GM12878 (cell line): ENCODE measurements around the gene BMPR1B. TPM values are rescaled to one million over a fixed set of nuclear protein-coding genes. Genes with fewer than 3 reads are reported as not detected.

Experiments used
- ATAC-seq: fragments of 200-7000 bp; cut with Tn5 transposase; 3 replicates; pipeline ENCODE4 v1.9.1; 2020; ENCODE audit warnings: mild to moderate bottlenecking, moderate library complexity
- BruUV-seq: library from RNA; stranded (reverse); fragments of 400-500 nt; replicated peaks from 2 replicates; lab custom pipeline; 2021; lab: Mats Ljungman, UMichigan
- CTCF ChIA-PET: fragments of 300-600 bp; sonication (Branson Sonifier 250); formaldehyde crosslinking; extraction: SDS; loops from one replicate; lab custom pipeline; 2021; ENCODE audit warnings: inconsistent platforms; lab: Yijun Ruan, JAX
- POLR2A ChIA-PET: fragments of 350-600 bp; formaldehyde crosslinking; extraction: SDS; loops from one replicate; lab custom pipeline; 2021; ENCODE audit warnings: inconsistent platforms; lab: Charles Lee
- RAD21 ChIA-PET: fragments of 300-600 bp; sonication (Branson Sonifier 250); formaldehyde crosslinking; loops from one replicate; lab custom pipeline; 2023; ENCODE audit warnings: antibody characterized with exemption; ENCODE audit not compliant: unreplicated experiment; lab: Charles Lee
- SMC1A ChIA-PET: fragments of 300-600 bp; sonication (Branson Sonifier 250); formaldehyde crosslinking; loops from one replicate; lab custom pipeline; 2023; ENCODE audit not compliant: unreplicated experiment, uncharacterized antibody; lab: Charles Lee
- DNase-seq: peaks from one replicate; pipeline ENCODE4 v3.0.0-alpha.2; 2011; ENCODE audit warnings: low read depth, low spot score
- FAIRE-seq: peaks from 3 replicates; lab custom pipeline; 2011; peaks lifted over from hg19 to GRCh38; lab: Jason Lieb, UNC
- H2AFZ ChIP-seq: 2 replicates; pipeline ENCODE4 v1.6.0; 2011; ENCODE audit warnings: low read depth, low read length, control low read depth; ENCODE audit not compliant: control insufficient read depth
- H3K27ac ChIP-seq: 2 replicates; pipeline ENCODE4 v1.5.1; 2011; ENCODE audit warnings: control low read depth; ENCODE audit not compliant: control insufficient read depth, insufficient read depth
- H3K27me3 ChIP-seq, 2 experiments: replicated peaks in 1 of 2; 2 replicates each; pipeline versions ENCODE4 v1.6.0 to v1.6.1; 2011; ENCODE audit warnings: low read length in 1 of 2; ENCODE audit not compliant: control insufficient read depth in 2 of 2, insufficient read depth in 2 of 2
- H3K36me3 ChIP-seq, 2 experiments: 2 replicates each; pipeline ENCODE4 v1.5.1; 2011; ENCODE audit warnings: low read length in 1 of 2; ENCODE audit not compliant: control insufficient read depth in 2 of 2, insufficient read depth in 2 of 2
- H3K4me1 ChIP-seq: 2 replicates; pipeline ENCODE4 v1.6.1; 2011; ENCODE audit warnings: mild to moderate bottlenecking, low read length, moderate library complexity, mixed read lengths; ENCODE audit not compliant: control insufficient read depth, insufficient read depth
- H3K4me2 ChIP-seq: 2 replicates; pipeline ENCODE4 v1.6.0; 2011; ENCODE audit warnings: control low read depth; ENCODE audit not compliant: control insufficient read depth, insufficient read depth
- H3K4me3 ChIP-seq: fragments of 200-600 bp; sonication (generic); 2 replicates; pipeline ENCODE4 v1.5.1; 2016
- H3K79me2 ChIP-seq: 2 replicates; pipeline ENCODE4 v1.6.0; 2011; ENCODE audit warnings: low read length; ENCODE audit not compliant: control insufficient read depth, insufficient read depth
- H3K9ac ChIP-seq: 2 replicates; pipeline ENCODE4 v1.8.0; 2011; ENCODE audit warnings: low read length, control low read depth, mixed read lengths; ENCODE audit not compliant: control insufficient read depth, insufficient read depth
- H3K9me3 ChIP-seq: replicated peaks from 3 replicates; pipeline ENCODE4 v1.5.1; 2011; ENCODE audit warnings: mild to moderate bottlenecking, low read length; ENCODE audit not compliant: control insufficient read depth, insufficient read depth
- H4K20me1 ChIP-seq: 2 replicates; pipeline ENCODE4 v1.6.0; 2011; ENCODE audit not compliant: control insufficient read depth, insufficient read depth
- ATF2 ChIP-seq: IDR thresholded peaks from 2 replicates; pipeline ENCODE4 v1.6.1; 2012; ENCODE audit warnings: low read length, inconsistent platforms
- BCL3 ChIP-seq: IDR thresholded peaks from 2 replicates; pipeline ENCODE4 v1.6.1; 2011; ENCODE audit warnings: borderline replicate concordance, low read depth, mild to moderate bottlenecking, moderate library complexity, low read length; ENCODE audit not compliant: insufficient read depth, poor library complexity, severe bottlenecking
- BCLAF1 ChIP-seq: fragments of 450-650 bp; IDR thresholded peaks from 2 replicates; pipeline ENCODE4 v1.6.1; 2017; ENCODE audit warnings: antibody characterized with exemption, mild to moderate bottlenecking, moderate library complexity
- BHLHE40 ChIP-seq, 2 experiments: fragments of 450-650 bp in 1 of 2; IDR thresholded peaks; 2 replicates each; pipeline ENCODE4 v1.6.1; 2011 to 2017; ENCODE audit warnings: low read depth in 2 of 2, borderline replicate concordance in 1 of 2, improper control_type of control experiment in 1 of 2, low read length in 1 of 2, mild to moderate bottlenecking in 1 of 2
- CBX3 ChIP-seq: fragments of 200-600 bp; sonication (generic); IDR thresholded peaks from 2 replicates; pipeline ENCODE4 v1.6.1; 2016; ENCODE audit warnings: low read depth, borderline replicate concordance
- CHD2 ChIP-seq: IDR thresholded peaks from 2 replicates; pipeline ENCODE4 v1.6.1; 2011; ENCODE audit warnings: low read depth, low read length, improper control_type of control experiment, borderline replicate concordance
- FOXM1 ChIP-seq: IDR thresholded peaks from 2 replicates; pipeline ENCODE4 v1.6.1; 2012; ENCODE audit warnings: low read depth, mild to moderate bottlenecking, inconsistent platforms, low read length, moderate library complexity
- KAT2A ChIP-seq: conservative IDR thresholded peaks from 2 replicates; pipeline ENCODE4 v1.6.1; 2011; ENCODE audit warnings: low read depth, low read length; ENCODE audit not compliant: control insufficient read depth
- MAX ChIP-seq: IDR thresholded peaks from 2 replicates; pipeline ENCODE4 v1.6.1; 2012; ENCODE audit warnings: low read depth, low read length, improper control_type of control experiment
- MXI1 ChIP-seq: fragments of 150-350 bp; IDR thresholded peaks from 2 replicates; pipeline ENCODE4 v1.6.1; 2011; ENCODE audit warnings: low read depth, mild to moderate bottlenecking, inconsistent platforms, low read length, improper control_type of control experiment
- MYB ChIP-seq: fragments of 150-350 bp; IDR thresholded peaks from 2 replicates; pipeline ENCODE4 v1.6.1; 2014; ENCODE audit warnings: mild to moderate bottlenecking, low read depth, low read length, borderline replicate concordance
- NFIC ChIP-seq: IDR thresholded peaks from 2 replicates; pipeline ENCODE4 v1.6.1; 2012; ENCODE audit warnings: low read depth, mild to moderate bottlenecking, inconsistent platforms, low read length, moderate library complexity
- POLR2AphosphoS2 ChIP-seq: IDR thresholded peaks from 2 replicates; pipeline ENCODE4 v1.6.1; 2011; ENCODE audit warnings: low read depth, mild to moderate bottlenecking, low read length, improper control_type of control experiment, moderate library complexity
- RFX5 ChIP-seq: IDR thresholded peaks from 2 replicates; pipeline ENCODE4 v1.6.1; 2011; ENCODE audit warnings: low read depth, low read length, improper control_type of control experiment
- USF2 ChIP-seq: IDR thresholded peaks from 2 replicates; pipeline ENCODE4 v1.6.1; 2011; ENCODE audit warnings: low read depth, low read length, improper control_type of control experiment, borderline replicate concordance
- ZBED1 ChIP-seq: IDR thresholded peaks from 2 replicates; pipeline ENCODE4 v1.6.1; 2016; ENCODE audit warnings: borderline replicate concordance
- ZSCAN29 ChIP-seq: fragments of 450-650 bp; IDR thresholded peaks from 2 replicates; pipeline ENCODE4 v1.6.1; 2017; ENCODE audit warnings: mild to moderate bottlenecking, moderate library complexity
- WGBS: methylation state at CpG from one replicate; pipeline ENCODE4 v1.1.6; 2016; ENCODE audit warnings: low lambda C conversion rate; ENCODE audit not compliant: insufficient replicate concordance, insufficient coverage; ENCODE audit errors: missing lambda C conversion rate; 5-methylcytosine and 5-hydroxymethylcytosine counted together
- in situ Hi-C: fragments of 300-500 bp; cut with MboI; formaldehyde crosslinking; loops from 9 replicates; pipeline ENCODE4 v1.14.3; 2018; ENCODE audit warnings: mixed read lengths
- intact Hi-C: fragments of 100-400 bp; cut with micrococcal nuclease; formaldehyde crosslinking; loops from one replicate; pipeline ENCODE4 v1.14.2; 2022; ENCODE audit not compliant: unreplicated experiment
- polyA plus RNA-seq, 11 experiments: library from polyadenylated mRNA; depleted of rRNA in 4 of 11; unstranded in 6 of 11; stranded (reverse) in 5 of 11; fragments of >200 nt; fragmentation: Nextera tagmentation in 4 of 11; fragmentation: Illumina TruSeq in 1 of 11; extraction: Ambion mirVana in 4 of 11; extraction: Trizol in 1 of 11; gene quantifications; 1 replicate in 1 of 11; 2 replicates in 10 of 11; pipeline versions ENCODE4 v1.2.1 to v1.2.3, GENCODE V29; 2011 to 2016; ENCODE audit warnings: inconsistent platforms in 2 of 11, missing spikeins in 2 of 11, low read depth in 1 of 11
- total RNA-seq, 4 experiments: library from RNA; depleted of rRNA in 3 of 4; stranded (reverse); fragments of >200 nt in 3 of 4; fragmentation: Illumina TruSeq in 1 of 4; extraction: Trizol in 1 of 4; gene quantifications; 2 replicates each; pipeline versions ENCODE4 v1.2.1 to v1.2.3, GENCODE V29; 2013 to 2021

Gene BMPR1B
- total and polyA plus RNA-seq, 10 of the 15 experiments (the other 5 are each of a cell fraction or from before 2014, with no cell fraction given), result not detected

- Histone ChIP-seq H3K4me2 (no peak overlapping the region), H3K4me1 (no peaks in the 10 kb centered on the region), H3K36me3 (no peaks in the 10 kb centered on the region), H3K79me2 (no peaks in the 10 kb centered on the region), H3K9me3 (no peaks in the 10 kb centered on the region), H2AFZ (no peak overlapping the region), H4K20me1 (no peaks in the 10 kb centered on the region), H3K9ac (no peak overlapping the region), H3K27ac (no peak overlapping the region), H3K27me3 (no peaks in the 10 kb centered on the region), H3K4me3 (no peak overlapping the region)
- ChIA-PET POLR2A (no interaction called here), RAD21 (no interaction called here), SMC1A (no interaction called here), CTCF (no interaction called here)
- BruUV-seq, result no TSS peak
- DNase-seq, result no peak
- WGBS, result 0% methylated on average over 2 of the region's 2 CpGs
- intact Hi-C loops (no loop called here), in situ Hi-C loops (no loop called here)
- peak; percentile 27 for FAIRE-seq
- no peak; the same call in 2 of the 3 replicates for ATAC-seq
- TF ChIP-seq USF2, result no peak
- no peak for TF ChIP-seq KAT2A
- TF ChIP-seq BCL3, result no peak
- TF ChIP-seq CBX3, result no peak
- no peak for TF ChIP-seq BHLHE40 (IDR thresholded peaks at IDR 0.05; ENCODE audit: borderline replicate concordance in 1 of 2, low read depth in 2 of 2, low read length in 1 of 2)
- no peak for TF ChIP-seq ZSCAN29
- TF ChIP-seq FOXM1, result no peak
- TF ChIP-seq CHD2, result no peak
- TF ChIP-seq BCLAF1, result no peak
- TF ChIP-seq RFX5, result no peak
- TF ChIP-seq MYB, result no peak
- no peak for TF ChIP-seq POLR2AphosphoS2
- TF ChIP-seq ZBED1, result no peak
- no peak for TF ChIP-seq NFIC
- no peak for TF ChIP-seq MXI1
- no peak for TF ChIP-seq ATF2
- no peak for TF ChIP-seq MAX
These were observed 311.2 kb downstream of the BMPR1B start for GRCh38 chr4:95068818-95069478.
